ENCODE measurements around the gene ATP1B4.

Gene ATP1B4

DNA sequence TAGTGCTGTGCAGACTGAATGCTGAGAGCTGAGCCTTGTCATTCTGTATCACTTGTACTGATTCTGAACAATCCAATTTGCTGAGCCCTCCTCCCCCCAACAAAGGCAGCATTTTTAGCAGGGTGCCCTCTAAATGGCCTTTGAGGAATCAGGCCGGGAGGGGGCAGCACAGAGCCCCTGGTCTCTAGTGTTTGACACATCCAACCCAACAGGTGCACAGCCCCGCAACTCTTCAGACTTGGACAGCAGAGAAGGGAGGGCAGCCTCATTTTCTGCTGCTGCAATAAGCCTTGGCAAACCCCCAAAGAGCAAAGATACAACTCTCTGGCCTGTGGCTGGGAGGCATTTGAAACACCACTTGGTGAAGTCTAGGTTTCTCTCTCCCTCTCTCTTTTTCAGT is 3.4 kb downstream of the ATP1B4 start:
- no peak overlapping the region for H3K4me3 ChIP-seq (ENCODE audit: low read length, poor library complexity, severe bottlenecking)
- H3K9me2 ChIP-seq (replicated peaks; ENCODE audit: low read depth, low read length): no peaks in the 10 kb centered on the region
- no peak overlapping the region for H3K4me2 ChIP-seq (ENCODE audit: low read depth, low read length, poor library complexity, severe bottlenecking)
- H3K79me2 ChIP-seq (ENCODE audit: insufficient read depth, low read length): no peaks in the 10 kb centered on the region
- no peak for TF ChIP-seq EZH2phosphoT487 (IDR thresholded peaks at IDR 0.05; ENCODE audit: borderline replicate concordance)
- TF ChIP-seq, protein P1, sequence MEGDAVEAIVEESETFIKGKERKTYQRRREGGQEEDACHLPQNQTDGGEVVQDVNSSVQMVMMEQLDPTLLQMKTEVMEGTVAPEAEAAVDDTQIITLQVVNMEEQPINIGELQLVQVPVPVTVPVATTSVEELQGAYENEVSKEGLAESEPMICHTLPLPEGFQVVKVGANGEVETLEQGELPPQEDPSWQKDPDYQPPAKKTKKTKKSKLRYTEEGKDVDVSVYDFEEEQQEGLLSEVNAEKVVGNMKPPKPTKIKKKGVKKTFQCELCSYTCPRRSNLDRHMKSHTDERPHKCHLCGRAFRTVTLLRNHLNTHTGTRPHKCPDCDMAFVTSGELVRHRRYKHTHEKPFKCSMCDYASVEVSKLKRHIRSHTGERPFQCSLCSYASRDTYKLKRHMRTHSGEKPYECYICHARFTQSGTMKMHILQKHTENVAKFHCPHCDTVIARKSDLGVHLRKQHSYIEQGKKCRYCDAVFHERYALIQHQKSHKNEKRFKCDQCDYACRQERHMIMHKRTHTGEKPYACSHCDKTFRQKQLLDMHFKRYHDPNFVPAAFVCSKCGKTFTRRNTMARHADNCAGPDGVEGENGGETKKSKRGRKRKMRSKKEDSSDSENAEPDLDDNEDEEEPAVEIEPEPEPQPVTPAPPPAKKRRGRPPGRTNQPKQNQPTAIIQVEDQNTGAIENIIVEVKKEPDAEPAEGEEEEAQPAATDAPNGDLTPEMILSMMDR (conservative IDR thresholded peaks at IDR 0.05; ENCODE audit: low read length): peak; percentile 60
- H3K4me1 ChIP-seq (ENCODE audit: insufficient read depth, low read length, poor library complexity, severe bottlenecking): peaks cover 3% of the 10 kb centered on the region
- no peak overlapping the region for H3K9ac ChIP-seq (ENCODE audit: low read depth, low read length, poor library complexity, severe bottlenecking)
- H3K9me3 ChIP-seq (ENCODE audit: insufficient read depth, low read depth, low read length): no peaks in the 10 kb centered on the region
- H4K20me1 ChIP-seq (ENCODE audit: insufficient read depth, low read length, poor library complexity, severe bottlenecking): no peaks in the 10 kb centered on the region
- no peaks in the 10 kb centered on the region for H3F3A ChIP-seq (ENCODE audit: low read depth)
- H3K27me3 ChIP-seq (ENCODE audit: insufficient read depth, low read length, poor library complexity, severe bottlenecking): no peaks in the 10 kb centered on the region
- H2AFZ ChIP-seq (ENCODE audit: low read length): no peak overlapping the region
- H3K36me3 ChIP-seq (ENCODE audit: insufficient read depth, low read length): no peaks in the 10 kb centered on the region

DNA sequence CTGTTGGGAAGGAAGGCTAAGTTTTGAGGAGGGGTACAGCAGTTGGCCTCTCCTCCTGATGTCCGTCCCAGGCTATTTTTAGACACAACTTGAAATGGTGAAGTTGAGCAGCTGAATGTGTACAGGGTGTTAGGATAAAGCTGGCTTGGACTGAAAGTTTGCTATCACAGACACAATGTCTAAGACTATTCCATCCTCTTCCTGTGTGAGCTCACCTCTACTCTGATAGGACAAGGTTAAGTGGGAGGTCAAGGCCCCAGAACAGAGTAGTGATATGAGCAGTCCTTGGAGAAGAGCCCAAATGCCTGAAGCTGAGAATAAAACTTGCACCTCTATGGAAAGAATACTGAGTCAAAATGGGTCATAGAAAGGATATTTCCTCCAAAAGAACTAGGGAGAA is 4.1 kb downstream of the ATP1B4 start:
- no peaks in the 10 kb centered on the region for H3K9me2 ChIP-seq (replicated peaks; ENCODE audit: low read depth, low read length)
- H3K9ac ChIP-seq (ENCODE audit: low read depth, low read length, poor library complexity, severe bottlenecking): no peak overlapping the region
- TF ChIP-seq, protein P1 (conservative IDR thresholded peaks at IDR 0.05; ENCODE audit: low read length): no peak
- TF ChIP-seq EZH2phosphoT487 (IDR thresholded peaks at IDR 0.05; ENCODE audit: borderline replicate concordance): no peak

DNA sequence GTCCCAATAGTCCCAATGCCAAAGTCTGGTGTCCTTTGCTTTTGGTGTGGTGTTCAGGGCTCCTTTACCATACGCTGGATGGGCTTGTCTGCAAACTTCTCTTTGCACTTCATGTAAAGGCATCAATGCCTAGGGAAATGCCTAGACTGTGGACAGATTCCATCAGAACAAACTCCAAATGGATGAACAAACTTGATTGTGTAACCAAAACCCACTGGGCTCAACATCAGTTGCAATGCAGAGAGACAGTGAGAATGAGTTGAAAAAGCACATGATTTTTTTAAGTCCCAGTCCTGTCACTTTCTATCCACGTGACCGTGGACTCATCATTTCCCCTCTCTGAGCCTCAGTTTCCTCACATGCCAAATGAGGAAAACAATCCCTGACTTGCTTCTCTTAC is 4.9 kb downstream of the ATP1B4 start:
- Histone ChIP-seq H3F3A (ENCODE audit: low read depth) (no peaks in the 10 kb centered on the region), H3K4me3 (ENCODE audit: low read length, poor library complexity, severe bottlenecking) (no peak overlapping the region), H3K79me2 (ENCODE audit: insufficient read depth, low read length) (no peaks in the 10 kb centered on the region), H2AFZ (ENCODE audit: low read length) (no peak overlapping the region), H4K20me1 (ENCODE audit: insufficient read depth, low read length, poor library complexity, severe bottlenecking) (no peaks in the 10 kb centered on the region), H3K4me1 (ENCODE audit: insufficient read depth, low read length, poor library complexity, severe bottlenecking) (peaks cover 3% of the 10 kb centered on the region), H3K36me3 (ENCODE audit: insufficient read depth, low read length) (no peaks in the 10 kb centered on the region), H3K9me2 (replicated peaks; ENCODE audit: low read depth, low read length) (no peaks in the 10 kb centered on the region), H3K9ac (ENCODE audit: low read depth, low read length, poor library complexity, severe bottlenecking) (no peak overlapping the region), H3K27me3 (ENCODE audit: insufficient read depth, low read length, poor library complexity, severe bottlenecking) (no peaks in the 10 kb centered on the region), H3K4me2 (ENCODE audit: low read depth, low read length, poor library complexity, severe bottlenecking) (no peak overlapping the region), H3K9me3 (ENCODE audit: insufficient read depth, low read depth, low read length) (no peaks in the 10 kb centered on the region)
- TF ChIP-seq, protein P1 (conservative IDR thresholded peaks at IDR 0.05; ENCODE audit: low read length): no peak
- TF ChIP-seq EZH2phosphoT487 (IDR thresholded peaks at IDR 0.05; ENCODE audit: borderline replicate concordance): no peak

More for the DNA sequence above, 4.1 kb downstream of the ATP1B4 start:
- no peaks in the 10 kb centered on the region for H3K36me3 ChIP-seq (ENCODE audit: insufficient read depth, low read length)
- no peaks in the 10 kb centered on the region for H3K9me3 ChIP-seq (ENCODE audit: insufficient read depth, low read depth, low read length)
- no peak overlapping the region for H3K4me3 ChIP-seq (ENCODE audit: low read length, poor library complexity, severe bottlenecking)
- H3K4me2 ChIP-seq (ENCODE audit: low read depth, low read length, poor library complexity, severe bottlenecking): no peak overlapping the region
- 0 out of 2 replicates have a peak overlapping the region, but pooled peaks have one; percentile 19 for H2AFZ ChIP-seq (ENCODE audit: low read length)
- H3F3A ChIP-seq (ENCODE audit: low read depth): no peaks in the 10 kb centered on the region
- H3K27me3 ChIP-seq (ENCODE audit: insufficient read depth, low read length, poor library complexity, severe bottlenecking): no peaks in the 10 kb centered on the region
- no peaks in the 10 kb centered on the region for H4K20me1 ChIP-seq (ENCODE audit: insufficient read depth, low read length, poor library complexity, severe bottlenecking)
- peaks cover 3% of the 10 kb centered on the region for H3K4me1 ChIP-seq (ENCODE audit: insufficient read depth, low read length, poor library complexity, severe bottlenecking)
- no peaks in the 10 kb centered on the region for H3K79me2 ChIP-seq (ENCODE audit: insufficient read depth, low read length)
